ENCODE measurements around the gene PDCD2. TPM values are rescaled to one million over a fixed set of nuclear protein-coding genes. Genes with fewer than 3 reads are reported as not detected.

Gene PDCD2
- total and polyA plus RNA-seq, 9 of the 15 experiments (the other 6 are each of a cell fraction or from before 2014, with no cell fraction given) = 67.3 to 430 (median 318) TPM

DNA sequence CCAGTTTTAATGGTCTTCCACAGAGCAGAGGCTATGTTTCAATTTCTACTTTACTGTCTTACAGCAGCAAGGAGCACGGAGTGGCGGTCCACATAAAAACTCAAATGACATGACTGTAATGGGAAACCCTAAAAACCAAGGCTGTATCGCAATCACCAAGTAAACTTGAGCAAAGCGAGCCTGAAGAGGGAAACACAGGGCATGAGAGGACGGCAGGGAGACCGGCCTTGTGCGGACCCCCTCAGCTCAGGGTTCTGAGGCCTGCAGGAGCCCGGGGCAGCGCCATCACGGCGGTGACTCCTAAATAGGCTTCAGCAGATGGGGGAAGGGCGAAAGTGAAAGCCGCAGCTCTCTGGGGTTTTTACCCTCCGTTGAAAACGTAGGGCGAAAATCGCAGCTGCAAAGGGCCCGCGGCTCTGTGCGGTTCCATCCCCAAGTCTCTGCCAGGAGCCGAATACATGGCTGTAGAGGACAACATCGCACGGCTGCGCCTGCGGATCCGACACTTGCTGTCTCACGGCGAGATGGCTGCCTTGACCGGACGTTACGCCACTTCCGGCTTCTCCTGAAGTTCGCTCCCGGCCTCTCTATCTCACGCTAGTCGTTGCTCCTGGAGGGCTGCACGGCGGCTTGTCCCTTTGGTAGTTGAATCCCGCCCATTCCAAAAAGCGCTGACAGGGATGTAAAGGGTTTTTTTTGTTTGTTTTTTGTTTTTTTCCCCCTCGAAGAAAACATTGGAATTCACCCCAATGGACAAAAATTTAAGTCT is 31.5 kb downstream of the PDCD2 start, which contains the start of gene PSMB1 (continued):
- TF ChIP-seq, protein P1, sequence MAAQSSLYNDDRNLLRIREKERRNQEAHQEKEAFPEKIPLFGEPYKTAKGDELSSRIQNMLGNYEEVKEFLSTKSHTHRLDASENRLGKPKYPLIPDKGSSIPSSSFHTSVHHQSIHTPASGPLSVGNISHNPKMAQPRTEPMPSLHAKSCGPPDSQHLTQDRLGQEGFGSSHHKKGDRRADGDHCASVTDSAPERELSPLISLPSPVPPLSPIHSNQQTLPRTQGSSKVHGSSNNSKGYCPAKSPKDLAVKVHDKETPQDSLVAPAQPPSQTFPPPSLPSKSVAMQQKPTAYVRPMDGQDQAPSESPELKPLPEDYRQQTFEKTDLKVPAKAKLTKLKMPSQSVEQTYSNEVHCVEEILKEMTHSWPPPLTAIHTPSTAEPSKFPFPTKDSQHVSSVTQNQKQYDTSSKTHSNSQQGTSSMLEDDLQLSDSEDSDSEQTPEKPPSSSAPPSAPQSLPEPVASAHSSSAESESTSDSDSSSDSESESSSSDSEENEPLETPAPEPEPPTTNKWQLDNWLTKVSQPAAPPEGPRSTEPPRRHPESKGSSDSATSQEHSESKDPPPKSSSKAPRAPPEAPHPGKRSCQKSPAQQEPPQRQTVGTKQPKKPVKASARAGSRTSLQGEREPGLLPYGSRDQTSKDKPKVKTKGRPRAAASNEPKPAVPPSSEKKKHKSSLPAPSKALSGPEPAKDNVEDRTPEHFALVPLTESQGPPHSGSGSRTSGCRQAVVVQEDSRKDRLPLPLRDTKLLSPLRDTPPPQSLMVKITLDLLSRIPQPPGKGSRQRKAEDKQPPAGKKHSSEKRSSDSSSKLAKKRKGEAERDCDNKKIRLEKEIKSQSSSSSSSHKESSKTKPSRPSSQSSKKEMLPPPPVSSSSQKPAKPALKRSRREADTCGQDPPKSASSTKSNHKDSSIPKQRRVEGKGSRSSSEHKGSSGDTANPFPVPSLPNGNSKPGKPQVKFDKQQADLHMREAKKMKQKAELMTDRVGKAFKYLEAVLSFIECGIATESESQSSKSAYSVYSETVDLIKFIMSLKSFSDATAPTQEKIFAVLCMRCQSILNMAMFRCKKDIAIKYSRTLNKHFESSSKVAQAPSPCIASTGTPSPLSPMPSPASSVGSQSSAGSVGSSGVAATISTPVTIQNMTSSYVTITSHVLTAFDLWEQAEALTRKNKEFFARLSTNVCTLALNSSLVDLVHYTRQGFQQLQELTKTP (IDR thresholded peaks at IDR 0.05; ENCODE audit: low read depth in 1 of 2, partially characterized antibody in 2 of 2) = peak in 1 of 2 experiments; percentile 72
- TF ChIP-seq, protein P2, sequence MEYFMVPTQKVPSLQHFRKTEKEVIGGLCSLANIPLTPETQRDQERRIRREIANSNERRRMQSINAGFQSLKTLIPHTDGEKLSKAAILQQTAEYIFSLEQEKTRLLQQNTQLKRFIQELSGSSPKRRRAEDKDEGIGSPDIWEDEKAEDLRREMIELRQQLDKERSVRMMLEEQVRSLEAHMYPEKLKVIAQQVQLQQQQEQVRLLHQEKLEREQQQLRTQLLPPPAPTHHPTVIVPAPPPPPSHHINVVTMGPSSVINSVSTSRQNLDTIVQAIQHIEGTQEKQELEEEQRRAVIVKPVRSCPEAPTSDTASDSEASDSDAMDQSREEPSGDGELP (CRISPR knock-in tag; IDR thresholded peaks at IDR 0.05; ENCODE audit: borderline replicate concordance) = peak; percentile 74; the same call in 1 of the 2 replicates
- peak; percentile 97 for TF ChIP-seq POLR2AphosphoS5 (IDR thresholded peaks at IDR 0.05; ENCODE audit: control insufficient read depth, insufficient read depth, low read depth, low read length)
- TF ChIP-seq NR4A1 (CRISPR knock-in tag; IDR thresholded peaks at IDR 0.05) = 0 out of 2 replicates have a peak, but pooled peaks have one; percentile 71
- TF ChIP-seq NR4A1 (tag; IDR thresholded peaks at IDR 0.05) = no peak
- peak; percentile 98 for TF ChIP-seq CREM (IDR thresholded peaks at IDR 0.05; ENCODE audit: low read depth)
- TF ChIP-seq PRPF4 (IDR thresholded peaks at IDR 0.05; ENCODE audit: insufficient read depth, low read depth, low read length, poor library complexity, severe bottlenecking) = peak; percentile 55
- TF ChIP-seq ZNF561 (CRISPR knock-in tag; conservative IDR thresholded peaks at IDR 0.05) = no peak
- TF ChIP-seq KAT7 (CRISPR knock-in tag; IDR thresholded peaks at IDR 0.05; ENCODE audit: borderline replicate concordance) = peak; percentile 94
- peak; percentile 87; the same call in 1 of the 2 replicates for TF ChIP-seq MBD2 (IDR thresholded peaks at IDR 0.05; ENCODE audit: borderline replicate concordance, low read depth)
- TF ChIP-seq RBBP5 (IDR thresholded peaks at IDR 0.05; ENCODE audit: borderline replicate concordance, insufficient read depth, low read length, poor library complexity, severe bottlenecking) = peak; percentile 98
- peak; percentile 91 for TF ChIP-seq ZFX (CRISPR knock-in tag; IDR thresholded peaks at IDR 0.05)
- TF ChIP-seq BACH1 (tag; IDR thresholded peaks at IDR 0.05) = 0 out of 2 replicates have a peak, but pooled peaks have one; percentile 4
- TF ChIP-seq, protein P3, sequence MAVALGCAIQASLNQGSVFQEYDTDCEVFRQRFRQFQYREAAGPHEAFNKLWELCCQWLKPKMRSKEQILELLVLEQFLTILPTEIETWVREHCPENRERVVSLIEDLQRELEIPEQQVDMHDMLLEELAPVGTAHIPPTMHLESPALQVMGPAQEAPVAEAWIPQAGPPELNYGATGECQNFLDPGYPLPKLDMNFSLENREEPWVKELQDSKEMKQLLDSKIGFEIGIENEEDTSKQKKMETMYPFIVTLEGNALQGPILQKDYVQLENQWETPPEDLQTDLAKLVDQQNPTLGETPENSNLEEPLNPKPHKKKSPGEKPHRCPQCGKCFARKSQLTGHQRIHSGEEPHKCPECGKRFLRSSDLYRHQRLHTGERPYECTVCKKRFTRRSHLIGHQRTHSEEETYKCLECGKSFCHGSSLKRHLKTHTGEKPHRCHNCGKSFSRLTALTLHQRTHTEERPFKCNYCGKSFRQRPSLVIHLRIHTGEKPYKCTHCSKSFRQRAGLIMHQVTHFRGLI (CRISPR knock-in tag; IDR thresholded peaks at IDR 0.05) = no peak
- peak; percentile 97 for TF ChIP-seq SP2 (IDR thresholded peaks at IDR 0.05; ENCODE audit: extremely low read depth, low read depth, low read length, poor library complexity, severe bottlenecking)
- TF ChIP-seq UBTF (IDR thresholded peaks at IDR 0.05; ENCODE audit: borderline replicate concordance in 1 of 2, low read depth in 2 of 2, low read length in 2 of 2) = 0 out of 4 replicates have a peak, but pooled peaks of 1 of the 2 experiments have one; percentile 56

Data from K562 (cell line).